ENCODE data around the gene RIPPLY2.
"Not testable (repeated sequence)": the region's sequence is repeated elsewhere in the genome, so short reads cannot be mapped to it uniquely, and the experiment has no call there.

Gene RIPPLY2, protein sequence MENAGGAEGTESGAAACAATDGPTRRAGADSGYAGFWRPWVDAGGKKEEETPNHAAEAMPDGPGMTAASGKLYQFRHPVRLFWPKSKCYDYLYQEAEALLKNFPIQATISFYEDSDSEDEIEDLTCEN

DNA sequence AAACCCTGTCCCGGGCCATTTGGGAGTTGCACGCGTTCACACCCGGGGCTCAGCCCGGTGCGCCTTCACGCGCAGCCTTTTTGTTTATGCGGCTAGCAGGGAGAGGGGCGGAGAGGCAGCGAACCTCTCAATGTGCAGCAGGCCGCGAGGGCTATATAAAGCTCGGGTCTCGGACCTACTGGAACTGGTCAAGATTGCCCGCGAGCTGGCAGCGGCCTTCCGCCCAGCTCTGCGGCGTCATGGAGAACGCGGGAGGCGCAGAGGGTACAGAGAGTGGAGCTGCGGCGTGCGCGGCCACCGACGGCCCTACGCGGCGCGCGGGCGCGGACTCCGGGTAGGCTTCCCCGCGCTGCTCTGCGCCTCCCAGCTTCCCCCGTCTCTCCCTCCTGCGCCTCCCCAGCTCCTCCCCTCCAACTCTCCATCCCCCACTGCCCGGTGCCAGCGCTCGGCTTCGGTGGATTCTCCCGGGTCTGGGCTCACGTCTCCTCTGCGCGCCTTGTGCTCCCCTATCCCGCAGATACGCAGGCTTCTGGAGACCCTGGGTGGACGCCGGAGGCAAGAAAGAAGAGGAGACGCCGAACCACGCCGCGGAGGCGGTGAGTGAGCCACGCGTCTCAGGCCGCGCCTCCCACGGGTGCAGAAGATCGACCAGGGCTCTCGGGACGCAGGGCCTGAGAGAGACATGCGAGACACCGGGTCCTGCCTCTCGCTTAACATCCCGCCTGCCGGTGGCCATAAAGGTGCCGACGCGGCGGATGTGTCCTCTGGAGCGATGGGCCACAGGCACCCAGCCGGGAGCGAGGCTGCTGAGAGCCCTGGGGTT lies at the start of gene RIPPLY2:
RIPPLY2 (plus strand) TSS at position 183 of the 823 bp plus-strand sequence; CDS start at position 240, 57 bp downstream.
- peaks cover 54% of the 10 kb centered on the region for H3K27me3 Mint-ChIP-seq (ENCODE audit: low read depth)
- H3K36me3 Mint-ChIP-seq (ENCODE audit: low read depth): no peaks in the 10 kb centered on the region
- no peak for DNase-seq (ENCODE audit: low spot score)
- H3K4me1 Mint-ChIP-seq (ENCODE audit: low read depth): no peaks in the 10 kb centered on the region
- no peaks in the 10 kb centered on the region for H3K9me3 Mint-ChIP-seq
- H3K4me3 Mint-ChIP-seq: peak within 1 kb of the TSS; percentile 44
- no peak within 1 kb of the TSS for H3K27ac Mint-ChIP-seq

DNA sequence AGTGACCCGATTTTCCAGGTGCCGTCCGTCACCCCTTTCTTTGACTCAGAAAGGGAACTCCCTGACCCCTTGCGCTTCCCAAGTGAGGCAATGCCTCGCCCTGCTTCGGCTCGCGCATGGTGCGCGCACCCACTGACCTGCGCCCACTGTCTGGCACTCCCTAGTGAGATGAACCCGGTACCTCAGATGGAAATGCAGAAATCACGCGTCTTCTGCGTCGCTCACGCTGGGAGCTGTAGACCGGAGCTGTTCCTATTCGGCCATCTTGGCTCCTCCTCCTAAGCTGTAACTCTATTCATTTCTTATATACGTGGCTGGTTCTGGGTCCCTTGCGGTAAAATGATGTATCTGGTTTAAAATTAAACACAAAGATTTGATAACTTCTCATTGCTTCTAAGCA lies 49.7 kb upstream of the RIPPLY2 start:
- not testable (repeated sequence) for DNase-seq (ENCODE audit: low spot score); H3K36me3 Mint-ChIP-seq (ENCODE audit: low read depth); H3K4me1 Mint-ChIP-seq (ENCODE audit: low read depth)

DNA sequence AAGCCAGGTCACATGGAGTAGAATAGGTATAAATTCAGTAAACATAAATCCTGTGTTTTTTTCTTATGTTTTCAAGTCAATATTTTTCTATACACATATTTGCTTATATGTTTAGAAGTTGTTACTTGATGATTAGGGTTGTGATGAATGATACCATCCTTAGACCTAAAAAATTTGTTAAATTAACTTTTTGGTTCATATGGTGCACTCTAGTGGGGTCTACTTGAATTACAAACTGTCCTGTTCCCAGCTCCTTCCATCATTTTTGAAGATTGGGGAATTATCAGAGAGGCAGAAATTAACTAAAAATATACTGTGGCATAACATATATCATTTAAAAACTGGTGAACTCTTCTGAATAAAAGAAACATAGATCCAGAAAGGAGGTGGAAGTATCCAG lies 48.3 kb upstream of the RIPPLY2 start:
- Mint-ChIP-seq H3K4me3 (no peak overlapping the region), H3K27me3 (ENCODE audit: low read depth) (no peaks in the 10 kb centered on the region), H3K27ac (no peak overlapping the region), H3K9me3 (peaks cover 10% of the 10 kb centered on the region), H3K4me1 (ENCODE audit: low read depth) (no peaks in the 10 kb centered on the region), H3K36me3 (ENCODE audit: low read depth) (no peaks in the 10 kb centered on the region)
- no peak for DNase-seq (ENCODE audit: low spot score)

More for the DNA sequence above, 49.7 kb upstream of the RIPPLY2 start:
- H3K27me3 Mint-ChIP-seq (ENCODE audit: low read depth); H3K4me3 Mint-ChIP-seq; H3K9me3 Mint-ChIP-seq; H3K27ac Mint-ChIP-seq: not testable (repeated sequence)

DNA sequence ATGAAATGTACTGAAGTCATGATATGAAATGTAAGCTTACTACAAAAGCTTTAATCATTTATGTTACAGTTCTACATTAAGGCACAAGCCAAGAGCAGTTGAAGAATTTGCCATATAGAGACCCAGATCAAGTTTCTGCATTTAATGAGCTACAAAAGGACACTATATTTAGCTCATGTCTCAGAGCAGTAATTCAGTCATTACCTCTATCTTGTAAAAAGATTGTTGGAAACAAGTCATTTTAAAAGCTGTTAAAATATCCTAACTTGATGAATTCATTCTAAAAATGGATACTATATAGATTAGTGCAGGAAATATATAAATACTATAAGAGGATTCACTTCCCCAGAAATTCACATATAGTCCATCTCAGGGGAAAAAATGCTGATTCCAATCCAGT lies 45.2 kb upstream of the RIPPLY2 start:
- H3K36me3 Mint-ChIP-seq (ENCODE audit: low read depth): no peaks in the 10 kb centered on the region
- H3K9me3 Mint-ChIP-seq: peaks cover 10% of the 10 kb centered on the region
- no peak overlapping the region for H3K27ac Mint-ChIP-seq
- no peaks in the 10 kb centered on the region for H3K27me3 Mint-ChIP-seq (ENCODE audit: low read depth)
- no peak for DNase-seq (ENCODE audit: low spot score)
- H3K4me3 Mint-ChIP-seq: no peak overlapping the region
- H3K4me1 Mint-ChIP-seq (ENCODE audit: low read depth): no peaks in the 10 kb centered on the region

DNA sequence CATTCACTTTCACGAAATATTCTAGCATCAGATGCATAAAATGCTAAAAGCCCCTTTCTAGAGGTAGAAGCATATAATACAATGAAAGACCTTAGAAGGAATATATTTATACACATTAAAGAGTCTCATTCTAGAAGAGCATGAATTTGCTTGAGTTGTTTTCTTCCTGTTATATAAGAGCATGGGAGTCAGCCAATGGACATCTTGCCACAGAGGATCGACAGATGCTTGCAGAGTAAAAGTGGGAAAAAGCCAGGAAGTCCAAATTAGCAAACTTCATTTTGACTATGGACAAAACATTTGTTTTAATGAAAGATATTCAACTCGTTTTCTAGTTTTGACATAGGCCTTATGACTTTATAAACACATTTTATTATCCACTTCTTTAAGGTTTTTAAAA lies 44.2 kb upstream of the RIPPLY2 start:
- H3K9me3 Mint-ChIP-seq: peaks cover 4% of the 10 kb centered on the region
- no peak overlapping the region for H3K4me3 Mint-ChIP-seq
- no peaks in the 10 kb centered on the region for H3K27me3 Mint-ChIP-seq (ENCODE audit: low read depth)
- no peak for DNase-seq (ENCODE audit: low spot score)
- no peaks in the 10 kb centered on the region for H3K36me3 Mint-ChIP-seq (ENCODE audit: low read depth)
- H3K4me1 Mint-ChIP-seq (ENCODE audit: low read depth): no peaks in the 10 kb centered on the region
- no peak overlapping the region for H3K27ac Mint-ChIP-seq

DNA sequence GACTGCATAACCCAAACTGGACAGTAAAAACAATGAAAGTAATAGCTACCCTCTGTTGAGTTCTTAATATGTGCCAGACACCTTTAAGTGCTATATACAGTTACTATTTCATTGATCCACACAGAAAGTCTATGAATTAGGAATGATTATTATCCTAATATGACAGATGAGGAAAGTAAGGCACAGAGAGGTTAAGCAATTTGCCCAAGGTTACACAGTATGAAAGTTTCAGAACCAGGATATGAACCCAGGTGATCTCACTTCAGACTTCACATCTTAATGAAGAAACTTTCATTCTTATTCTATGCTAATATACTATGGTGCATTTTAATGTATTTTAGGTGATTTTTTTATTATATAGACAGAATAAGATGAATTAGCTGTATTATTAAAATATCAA lies 40.6 kb upstream of the RIPPLY2 start:
- Mint-ChIP-seq H3K27me3 (ENCODE audit: low read depth) (no peaks in the 10 kb centered on the region), H3K4me1 (ENCODE audit: low read depth) (no peaks in the 10 kb centered on the region), H3K9me3 (no peaks in the 10 kb centered on the region), H3K27ac (no peak overlapping the region), H3K4me3 (no peak overlapping the region), H3K36me3 (ENCODE audit: low read depth) (no peaks in the 10 kb centered on the region)
- DNase-seq (ENCODE audit: low spot score): no peak

DNA sequence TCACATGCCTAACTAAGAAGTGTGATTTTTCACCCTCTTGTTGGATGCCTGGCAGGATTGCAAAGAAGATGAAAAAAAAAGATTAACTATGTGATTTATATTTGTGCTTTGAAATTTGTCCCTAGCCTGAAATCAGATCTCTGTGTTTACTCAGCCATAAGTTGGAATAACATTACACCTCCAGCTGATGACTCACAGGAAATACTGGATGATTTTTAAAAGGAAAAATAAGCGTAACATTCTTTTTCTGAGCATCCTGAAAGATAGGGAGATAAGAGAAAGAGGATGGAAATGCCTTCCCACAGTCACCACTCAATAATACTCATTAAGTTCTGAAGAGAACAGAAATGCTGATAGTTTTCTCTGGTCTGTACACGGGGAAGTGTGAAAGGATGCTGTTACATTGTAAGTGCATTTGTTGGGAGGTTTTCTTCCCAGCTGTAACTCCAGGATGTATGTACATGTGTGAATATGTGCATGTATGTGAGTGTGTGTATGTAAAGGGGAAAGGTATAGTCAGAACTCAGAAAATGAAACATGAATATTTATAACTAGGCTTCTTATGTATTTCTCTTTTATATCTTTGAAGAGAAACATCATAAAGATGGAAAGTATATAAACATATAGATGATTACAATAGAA lies 37.4 kb upstream of the RIPPLY2 start:
- H3K27ac Mint-ChIP-seq: no peak overlapping the region
- H3K9me3 Mint-ChIP-seq: no peaks in the 10 kb centered on the region
- no peak overlapping the region for H3K4me3 Mint-ChIP-seq
- H3K4me1 Mint-ChIP-seq (ENCODE audit: low read depth): no peaks in the 10 kb centered on the region
- no peak for DNase-seq (ENCODE audit: low spot score)
- H3K27me3 Mint-ChIP-seq (ENCODE audit: low read depth): no peaks in the 10 kb centered on the region
- H3K36me3 Mint-ChIP-seq (ENCODE audit: low read depth): no peaks in the 10 kb centered on the region

DNA sequence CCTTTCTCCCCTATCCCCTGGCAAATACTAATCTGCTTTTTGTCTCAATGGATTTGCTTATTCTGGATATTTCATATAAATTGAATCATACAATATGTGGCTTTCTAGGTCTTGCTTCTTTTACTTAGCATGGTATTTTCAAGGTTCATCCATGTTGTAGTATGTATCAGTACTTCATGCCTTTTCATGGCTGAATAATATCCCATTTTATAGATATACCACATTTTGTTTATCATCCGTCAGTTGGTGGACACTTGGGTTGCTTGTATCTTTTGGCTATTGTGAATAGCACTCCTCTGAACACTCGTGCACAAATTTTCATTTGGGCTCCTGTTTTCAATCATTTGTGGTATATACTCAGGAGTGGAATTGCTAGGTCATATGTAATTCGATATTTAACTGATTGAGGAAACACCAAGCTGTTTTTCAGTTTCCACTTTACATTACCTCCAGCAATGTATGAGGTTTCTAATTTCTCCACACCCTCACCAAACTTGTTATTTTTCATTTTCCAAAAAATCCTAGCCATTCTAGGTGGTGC lies 30.5 kb upstream of the RIPPLY2 start:
- Mint-ChIP-seq H3K27ac (no peak overlapping the region), H3K36me3 (ENCODE audit: low read depth) (no peaks in the 10 kb centered on the region), H3K4me1 (ENCODE audit: low read depth) (no peaks in the 10 kb centered on the region), H3K4me3 (no peak overlapping the region), H3K27me3 (ENCODE audit: low read depth) (no peaks in the 10 kb centered on the region), H3K9me3 (no peaks in the 10 kb centered on the region)
- no peak for DNase-seq (ENCODE audit: low spot score)

DNA sequence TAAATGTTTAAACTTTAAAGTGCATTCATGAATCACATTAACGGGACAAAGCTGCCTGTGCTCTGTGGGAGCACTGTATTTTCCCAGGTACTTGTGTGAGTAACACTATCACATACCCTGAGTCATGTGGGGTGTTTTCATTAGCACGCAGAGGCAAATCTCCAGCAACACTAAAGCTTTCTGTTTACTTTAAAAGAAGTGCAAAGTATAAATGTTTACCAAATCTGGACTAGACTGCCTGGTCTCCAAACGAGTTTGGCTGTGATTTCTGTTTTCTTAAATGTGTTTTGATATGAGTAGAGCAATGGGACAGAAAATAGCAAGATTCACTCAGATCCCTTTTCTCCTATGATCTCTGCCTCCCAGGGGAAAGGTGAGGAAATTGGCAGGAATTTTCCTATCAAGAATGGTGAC lies 28.8 kb upstream of the RIPPLY2 start:
- Mint-ChIP-seq H3K9me3 (no peaks in the 10 kb centered on the region), H3K27me3 (ENCODE audit: low read depth) (no peaks in the 10 kb centered on the region), H3K27ac (no peak overlapping the region), H3K4me1 (ENCODE audit: low read depth) (no peaks in the 10 kb centered on the region), H3K36me3 (ENCODE audit: low read depth) (no peaks in the 10 kb centered on the region), H3K4me3 (no peak overlapping the region)
- no peak for DNase-seq (ENCODE audit: low spot score)

DNA sequence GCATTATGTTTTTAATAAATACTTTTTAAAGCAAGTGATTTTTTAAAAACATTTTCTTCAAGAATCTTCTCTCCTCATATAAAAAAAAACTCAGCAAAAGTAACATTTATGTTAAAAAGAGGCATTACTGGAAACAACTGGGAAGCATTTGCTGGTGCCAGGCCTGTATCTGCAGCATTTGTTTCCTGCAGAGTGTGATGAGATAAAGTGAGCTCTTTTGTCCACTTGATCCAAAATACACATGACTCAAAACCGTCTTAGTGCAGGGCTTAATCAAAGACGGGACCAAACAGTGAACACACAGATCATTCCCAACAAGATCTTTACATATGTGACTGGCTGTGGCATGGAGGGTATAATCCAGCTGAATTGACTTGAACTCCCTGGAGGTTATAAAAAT lies 28.3 kb upstream of the RIPPLY2 start:
- Mint-ChIP-seq H3K4me1 (ENCODE audit: low read depth) (no peaks in the 10 kb centered on the region), H3K27me3 (ENCODE audit: low read depth) (no peaks in the 10 kb centered on the region), H3K4me3 (no peak overlapping the region)

DNA sequence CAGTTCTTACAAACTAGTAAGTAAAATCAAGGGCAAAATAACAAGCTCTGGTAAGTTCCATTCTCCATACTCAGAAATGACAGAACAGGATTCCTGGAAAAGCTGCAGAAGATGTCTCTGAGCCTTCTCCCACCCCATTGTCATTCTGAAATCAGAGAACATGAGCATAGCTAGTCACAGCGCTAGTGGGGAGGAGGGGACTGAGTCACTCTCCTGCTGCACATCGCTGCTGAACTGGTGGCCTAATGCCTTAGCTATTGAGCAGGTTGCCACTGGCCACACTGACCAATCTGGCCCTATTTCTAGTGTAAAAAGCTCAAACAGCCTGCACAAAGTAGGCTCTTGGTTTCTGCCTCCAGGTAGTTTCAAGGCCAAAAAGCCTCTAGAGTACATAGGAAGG lies 26.1 kb upstream of the RIPPLY2 start:
- Mint-ChIP-seq H3K36me3 (ENCODE audit: low read depth) (no peaks in the 10 kb centered on the region), H3K9me3 (no peaks in the 10 kb centered on the region), H3K27ac (no peak overlapping the region), H3K4me1 (ENCODE audit: low read depth) (no peaks in the 10 kb centered on the region), H3K4me3 (no peak overlapping the region), H3K27me3 (ENCODE audit: low read depth) (no peaks in the 10 kb centered on the region)
- DNase-seq (ENCODE audit: low spot score): no peak

More for the DNA sequence above, 28.3 kb upstream of the RIPPLY2 start:
- no peak overlapping the region for H3K27ac Mint-ChIP-seq
- DNase-seq (ENCODE audit: low spot score): no peak
- H3K36me3 Mint-ChIP-seq (ENCODE audit: low read depth): no peaks in the 10 kb centered on the region
- H3K9me3 Mint-ChIP-seq: no peaks in the 10 kb centered on the region

DNA sequence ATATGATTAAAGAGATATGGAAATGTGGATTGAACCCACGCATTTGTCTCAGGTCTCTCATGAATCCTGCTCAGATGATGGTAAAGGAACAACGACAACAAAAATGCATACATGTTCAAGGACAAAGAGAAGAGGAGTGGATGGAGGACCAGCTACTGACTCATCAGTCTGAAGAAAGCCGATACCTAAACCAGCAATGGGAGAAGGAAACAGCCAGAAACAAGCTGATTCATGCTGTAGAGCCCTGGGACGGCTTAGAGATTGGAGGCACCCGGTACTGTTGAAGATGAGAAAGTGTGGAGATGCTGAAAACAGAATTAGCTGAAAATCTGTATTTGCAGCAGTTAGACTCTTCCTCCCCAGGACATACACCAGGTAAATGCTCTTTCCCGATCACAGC lies 14.4 kb upstream of the RIPPLY2 start:
- H3K4me3 Mint-ChIP-seq: no peak overlapping the region
- no peaks in the 10 kb centered on the region for H3K4me1 Mint-ChIP-seq (ENCODE audit: low read depth)
- no peak for DNase-seq (ENCODE audit: low spot score)
- H3K27me3 Mint-ChIP-seq (ENCODE audit: low read depth): no peaks in the 10 kb centered on the region
- H3K36me3 Mint-ChIP-seq (ENCODE audit: low read depth): no peaks in the 10 kb centered on the region
- H3K27ac Mint-ChIP-seq: no peak overlapping the region
- H3K9me3 Mint-ChIP-seq: no peaks in the 10 kb centered on the region

DNA sequence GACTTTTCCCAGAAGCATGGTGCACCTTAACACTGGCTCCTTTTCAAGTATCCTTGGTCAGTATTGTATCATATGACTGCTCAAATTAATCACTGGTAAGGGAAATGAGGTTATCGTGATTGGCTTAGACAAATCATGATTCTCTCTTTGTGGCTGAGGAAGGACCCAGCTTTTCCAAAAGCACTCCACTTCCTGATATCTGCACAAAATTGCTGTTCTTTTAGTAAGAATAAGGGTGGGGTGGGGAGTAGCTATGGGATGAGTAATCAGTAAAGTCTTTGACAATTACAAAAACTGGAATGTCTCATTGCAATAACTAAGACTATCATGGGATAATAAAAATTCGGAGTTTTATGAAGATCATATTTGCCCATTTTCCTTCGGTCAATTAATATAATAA lies 9.0 kb upstream of the RIPPLY2 start:
- DNase-seq (ENCODE audit: low spot score): no peak
- Mint-ChIP-seq H3K9me3 (no peaks in the 10 kb centered on the region), H3K27me3 (ENCODE audit: low read depth) (peaks cover 6% of the 10 kb centered on the region), H3K4me3 (no peak overlapping the region), H3K4me1 (ENCODE audit: low read depth) (no peaks in the 10 kb centered on the region), H3K27ac (no peak overlapping the region), H3K36me3 (ENCODE audit: low read depth) (no peaks in the 10 kb centered on the region)

DNA sequence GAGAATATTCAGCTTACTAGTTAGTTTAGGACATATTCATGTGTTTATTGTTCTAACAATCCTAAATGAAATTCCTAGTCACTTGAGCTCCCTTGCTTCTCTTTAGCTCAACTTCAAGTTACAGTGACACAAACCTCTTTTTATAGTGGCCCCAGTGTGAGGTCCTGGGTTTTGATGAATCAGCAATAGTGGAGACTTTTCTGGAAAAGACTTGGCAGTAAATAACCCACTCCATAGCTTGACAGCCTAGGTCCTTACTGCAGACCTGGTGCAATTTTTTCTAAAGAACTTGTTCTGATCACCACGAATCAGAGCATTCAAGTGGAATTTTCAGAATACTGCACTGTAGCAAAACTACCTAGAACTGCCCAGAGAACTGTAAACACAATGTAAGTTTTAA lies 6.9 kb upstream of the RIPPLY2 start:
- Mint-ChIP-seq H3K27ac (no peak overlapping the region), H3K36me3 (ENCODE audit: low read depth) (no peaks in the 10 kb centered on the region), H3K4me1 (ENCODE audit: low read depth) (no peaks in the 10 kb centered on the region), H3K9me3 (no peaks in the 10 kb centered on the region), H3K27me3 (ENCODE audit: low read depth) (peaks cover 18% of the 10 kb centered on the region), H3K4me3 (no peak overlapping the region)
- DNase-seq (ENCODE audit: low spot score): no peak

Data from T-helper 2 cell treated with Interferon-gamma antibody and Interleukin-4, amounts not matched to agents 5 μg/mL and 100 μg/mL, for 36 hours (primary cell).